Non-pigmented ciliary epithelial cell (primary cell): ENCODE data around the gene ACSL3.
"Not testable (repeated sequence)": the region's sequence is repeated elsewhere in the genome, so short reads cannot be mapped to it uniquely, and the experiment has no call there.

Source experiments
- DNase-seq: peaks from one replicate; pipeline ENCODE4 v3.0.0-alpha.2; 2010; ENCODE audit warnings: low read depth

ACSL3 gene

GRCh38 chr2:222976521-222977061 is 115.8 kb downstream of the ACSL3 start:
- no peak for DNase-seq

- DNase-seq: no peak
Observed at GRCh38 chr2:222977121-222977520, 116.3 kb downstream of the ACSL3 start.

GRCh38 chr2:222978850-222979249 is 118.0 kb downstream of the ACSL3 start:
- no peak for DNase-seq

GRCh38 chr2:222979484-222979883 is 118.6 kb downstream of the ACSL3 start:
- DNase-seq: no peak

GRCh38 chr2:222982010-222982908 is 121.4 kb downstream of the ACSL3 start:
- DNase-seq: no peak

- DNase-seq: no peak
Observed at GRCh38 chr2:222982909-222983265, 122.1 kb downstream of the ACSL3 start.

- DNase-seq: no peak
Observed at GRCh38 chr2:222984908-222985307, 124.1 kb downstream of the ACSL3 start.

GRCh38 chr2:222989431-222989830 is 128.6 kb downstream of the ACSL3 start:
- DNase-seq: no peak

GRCh38 chr2:222990206-222990605 is 129.4 kb downstream of the ACSL3 start:
- DNase-seq: not testable (repeated sequence)

GRCh38 chr2:222992137-222992536 is 131.3 kb downstream of the ACSL3 start:
- DNase-seq: no peak
